Activated naive CD4-positive, alpha-beta T cell treated with anti-CD3 and anti-CD28 coated beads, Interleukin-2, amount 50 U/mL, for 24 hours (primary cell): ENCODE results near the gene SCAF1.
A peak's percentile ranks its signal among the peaks of the same experiment; 100 is the strongest.
"Not testable (repeated sequence)": the region's sequence is repeated elsewhere in the genome, so short reads cannot be mapped to it uniquely, and the experiment has no call there.

Experiments used
- H3K27ac Mint-ChIP-seq: one replicate; pipeline ENCODE4 v1.8.0; 2021; ENCODE audit warnings: mild to moderate bottlenecking, mixed read lengths
- H3K27me3 Mint-ChIP-seq: one replicate; pipeline ENCODE4 v1.8.0; 2021; ENCODE audit warnings: mixed read lengths
- H3K36me3 Mint-ChIP-seq: one replicate; pipeline ENCODE4 v1.8.0; 2021; ENCODE audit warnings: mixed read lengths
- H3K4me1 Mint-ChIP-seq: one replicate; pipeline ENCODE4 v1.8.0; 2021; ENCODE audit warnings: mixed read lengths
- H3K4me3 Mint-ChIP-seq: one replicate; pipeline ENCODE4 v1.8.0; 2021; ENCODE audit warnings: mild to moderate bottlenecking, mixed read lengths
- H3K9me3 Mint-ChIP-seq: one replicate; pipeline ENCODE4 v1.8.0; 2021; ENCODE audit warnings: mixed read lengths

The SCAF1 gene

GRCh38 chr19:49605605-49606004 is 36.4 kb upstream of the SCAF1 start:
- Mint-ChIP-seq H3K36me3 (peaks cover 10% of the 10 kb centered on the region), H3K27me3 (no peaks in the 10 kb centered on the region), H3K27ac (no peak overlapping the region), H3K4me1 (peaks cover 15% of the 10 kb centered on the region), H3K4me3 (no peak overlapping the region), H3K9me3 (no peaks in the 10 kb centered on the region)

- no peak overlapping the region for H3K27ac Mint-ChIP-seq
- H3K4me3 Mint-ChIP-seq = no peak overlapping the region
- H3K36me3 Mint-ChIP-seq = peaks cover 4% of the 10 kb centered on the region
Measured at GRCh38 chr19:49609499-49610092, 32.4 kb upstream of the SCAF1 start.

GRCh38 chr19:49613374-49613773 is 28.6 kb upstream of the SCAF1 start:
- no peaks in the 10 kb centered on the region for H3K27me3 Mint-ChIP-seq
- H3K36me3 Mint-ChIP-seq = peaks cover 12% of the 10 kb centered on the region
- no peaks in the 10 kb centered on the region for H3K9me3 Mint-ChIP-seq
- H3K4me3 Mint-ChIP-seq = no peak overlapping the region
- peaks cover 16% of the 10 kb centered on the region for H3K4me1 Mint-ChIP-seq
- H3K27ac Mint-ChIP-seq = no peak overlapping the region

More at GRCh38 chr19:49609499-49610092, 32.4 kb upstream of the SCAF1 start:
- H3K9me3 Mint-ChIP-seq = no peaks in the 10 kb centered on the region
- no peaks in the 10 kb centered on the region for H3K27me3 Mint-ChIP-seq
- peaks cover 19% of the 10 kb centered on the region for H3K4me1 Mint-ChIP-seq

GRCh38 chr19:49614096-49614833 is 27.7 kb upstream of the SCAF1 start:
- Mint-ChIP-seq H3K27me3 (no peaks in the 10 kb centered on the region), H3K27ac (no peak overlapping the region), H3K4me3 (no peak overlapping the region), H3K4me1 (peaks cover 16% of the 10 kb centered on the region), H3K36me3 (peaks cover 15% of the 10 kb centered on the region), H3K9me3 (no peaks in the 10 kb centered on the region)

- Mint-ChIP-seq H3K4me1 (peaks cover 16% of the 10 kb centered on the region), H3K4me3 (no peak overlapping the region), H3K9me3 (no peaks in the 10 kb centered on the region), H3K27ac (no peak overlapping the region), H3K36me3 (peaks cover 15% of the 10 kb centered on the region), H3K27me3 (no peaks in the 10 kb centered on the region)
Measured at GRCh38 chr19:49615861-49616260, 26.1 kb upstream of the SCAF1 start.

GRCh38 chr19:49616532-49616931 is 25.5 kb upstream of the SCAF1 start:
- H3K4me3 Mint-ChIP-seq = no peak overlapping the region
- H3K36me3 Mint-ChIP-seq = peaks cover 15% of the 10 kb centered on the region
- H3K27me3 Mint-ChIP-seq = no peaks in the 10 kb centered on the region
- H3K27ac Mint-ChIP-seq = no peak overlapping the region
- peaks cover 16% of the 10 kb centered on the region for H3K4me1 Mint-ChIP-seq
- no peaks in the 10 kb centered on the region for H3K9me3 Mint-ChIP-seq

GRCh38 chr19:49616945-49617344 is 25.1 kb upstream of the SCAF1 start:
- H3K36me3 Mint-ChIP-seq = peaks cover 15% of the 10 kb centered on the region
- H3K4me3 Mint-ChIP-seq = no peak overlapping the region
- peak overlapping the region; percentile 30 for H3K27ac Mint-ChIP-seq
- H3K4me1 Mint-ChIP-seq = peaks cover 16% of the 10 kb centered on the region
- no peaks in the 10 kb centered on the region for H3K9me3 Mint-ChIP-seq
- no peaks in the 10 kb centered on the region for H3K27me3 Mint-ChIP-seq

- H3K36me3 Mint-ChIP-seq = peaks cover 15% of the 10 kb centered on the region
- not testable (repeated sequence) for H3K27ac Mint-ChIP-seq, H3K27me3 Mint-ChIP-seq, H3K9me3 Mint-ChIP-seq, H3K4me3 Mint-ChIP-seq
- H3K4me1 Mint-ChIP-seq = peaks cover 11% of the 10 kb centered on the region
Measured at GRCh38 chr19:49617860-49618259, 24.1 kb upstream of the SCAF1 start.

GRCh38 chr19:49624967-49625910 is 16.8 kb upstream of the SCAF1 start:
- H3K9me3 Mint-ChIP-seq = no peaks in the 10 kb centered on the region
- H3K36me3 Mint-ChIP-seq = no peaks in the 10 kb centered on the region
- H3K27me3 Mint-ChIP-seq = no peaks in the 10 kb centered on the region
- H3K27ac Mint-ChIP-seq = no peak overlapping the region
- H3K4me3 Mint-ChIP-seq = no peak overlapping the region
- H3K4me1 Mint-ChIP-seq = no peaks in the 10 kb centered on the region

- Mint-ChIP-seq H3K4me3 (no peak overlapping the region), H3K27me3 (no peaks in the 10 kb centered on the region), H3K36me3 (no peaks in the 10 kb centered on the region), H3K27ac (no peak overlapping the region), H3K4me1 (peaks cover 5% of the 10 kb centered on the region), H3K9me3 (no peaks in the 10 kb centered on the region)
Measured at GRCh38 chr19:49626226-49626625, 15.8 kb upstream of the SCAF1 start.

- Mint-ChIP-seq H3K4me1 (peaks cover 5% of the 10 kb centered on the region), H3K9me3 (no peaks in the 10 kb centered on the region), H3K27me3 (no peaks in the 10 kb centered on the region), H3K4me3 (no peak overlapping the region), H3K27ac (no peak overlapping the region), H3K36me3 (no peaks in the 10 kb centered on the region)
Measured at GRCh38 chr19:49629659-49630058, 12.3 kb upstream of the SCAF1 start.

- H3K9me3 Mint-ChIP-seq = no peaks in the 10 kb centered on the region
- H3K27ac Mint-ChIP-seq = peak overlapping the region; percentile 35
- H3K4me1 Mint-ChIP-seq = peaks cover 5% of the 10 kb centered on the region
- H3K4me3 Mint-ChIP-seq = no peak overlapping the region
- no peaks in the 10 kb centered on the region for H3K27me3 Mint-ChIP-seq
- no peaks in the 10 kb centered on the region for H3K36me3 Mint-ChIP-seq
Measured at GRCh38 chr19:49631014-49631588, 10.9 kb upstream of the SCAF1 start.

GRCh38 chr19:49631610-49632192 is 10.3 kb upstream of the SCAF1 start:
- Mint-ChIP-seq H3K4me1 (peaks cover 5% of the 10 kb centered on the region), H3K27ac (peak overlapping the region; percentile 68), H3K36me3 (no peaks in the 10 kb centered on the region), H3K4me3 (no peak overlapping the region), H3K9me3 (no peaks in the 10 kb centered on the region), H3K27me3 (no peaks in the 10 kb centered on the region)

- no peaks in the 10 kb centered on the region for H3K36me3 Mint-ChIP-seq
- no peaks in the 10 kb centered on the region for H3K9me3 Mint-ChIP-seq
- no peak overlapping the region for H3K4me3 Mint-ChIP-seq
- no peaks in the 10 kb centered on the region for H3K27me3 Mint-ChIP-seq
- H3K27ac Mint-ChIP-seq = no peak overlapping the region
- H3K4me1 Mint-ChIP-seq = peaks cover 6% of the 10 kb centered on the region
Measured at GRCh38 chr19:49632576-49632975, 9.4 kb upstream of the SCAF1 start.

GRCh38 chr19:49633273-49633672 is 8.7 kb upstream of the SCAF1 start:
- H3K27me3 Mint-ChIP-seq, H3K9me3 Mint-ChIP-seq, H3K27ac Mint-ChIP-seq, H3K36me3 Mint-ChIP-seq, H3K4me3 Mint-ChIP-seq: not testable (repeated sequence)
- peaks cover 12% of the 10 kb centered on the region for H3K4me1 Mint-ChIP-seq
